Stimulated activated CD4-positive, alpha-beta T cell treated with anti-CD3 and anti-CD28 coated beads, TNF-alpha, amount 100 ng/mL, for 4 hours (primary cell): Measurements from ENCODE around the gene ADNP.

Source experiments
- DNase-seq, 3 experiments: peaks; one replicate each; pipeline ENCODE4 v3.0.0-alpha.2; 2020; ENCODE audit warnings: low read depth in 3 of 3

Gene ADNP

DNA sequence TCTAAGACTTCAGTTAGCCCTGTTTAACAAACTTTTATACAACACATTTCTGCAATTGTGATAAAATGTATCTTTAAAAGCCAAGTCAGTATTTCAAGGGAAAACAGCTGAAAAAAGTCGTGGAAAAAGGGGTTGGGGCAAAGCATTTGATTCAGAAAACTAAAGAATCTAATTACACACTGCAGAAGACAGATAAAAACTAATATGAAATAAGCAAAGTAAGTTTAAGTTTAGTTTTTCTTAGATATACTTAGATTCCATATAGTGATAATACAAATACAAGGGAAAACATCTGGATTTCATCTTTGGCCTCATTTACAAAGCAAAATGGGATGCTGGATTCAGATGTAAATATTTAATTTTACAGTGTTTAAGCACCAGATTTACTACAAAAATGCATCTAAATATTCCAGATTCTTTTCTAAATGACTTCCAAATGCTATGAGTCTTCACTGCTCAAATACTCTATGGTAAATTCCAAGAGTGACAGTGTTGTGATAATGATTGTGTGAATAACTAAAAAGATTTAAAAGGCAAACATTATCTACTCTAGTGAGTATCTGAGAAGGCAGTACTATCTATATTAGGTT is 1.5 kb upstream of the ADNP start:
- DNase-seq = no peak

DNA sequence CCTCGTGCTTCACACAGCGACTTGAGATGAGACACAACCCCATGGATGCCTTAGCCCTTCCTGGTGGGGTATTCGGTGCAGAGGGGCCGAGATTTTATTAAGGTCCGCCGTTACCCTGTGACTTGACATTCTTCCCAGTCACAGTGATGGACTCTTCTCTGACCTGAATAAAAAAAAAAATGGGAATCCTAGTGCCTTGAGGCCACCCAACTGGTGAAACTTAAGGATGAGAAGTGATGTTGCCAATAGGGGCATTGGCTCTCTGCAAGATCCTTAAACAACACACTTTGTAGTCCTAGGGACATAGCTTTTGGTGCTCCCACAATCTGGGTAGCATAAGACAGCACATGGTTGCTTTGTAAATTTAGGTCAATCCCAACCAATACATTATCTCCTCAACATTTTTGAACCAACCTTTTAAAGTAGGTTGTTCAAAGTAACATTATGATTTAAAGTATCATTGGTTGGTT is 814 bp upstream of the ADNP start:
- no peak for DNase-seq

DNA sequence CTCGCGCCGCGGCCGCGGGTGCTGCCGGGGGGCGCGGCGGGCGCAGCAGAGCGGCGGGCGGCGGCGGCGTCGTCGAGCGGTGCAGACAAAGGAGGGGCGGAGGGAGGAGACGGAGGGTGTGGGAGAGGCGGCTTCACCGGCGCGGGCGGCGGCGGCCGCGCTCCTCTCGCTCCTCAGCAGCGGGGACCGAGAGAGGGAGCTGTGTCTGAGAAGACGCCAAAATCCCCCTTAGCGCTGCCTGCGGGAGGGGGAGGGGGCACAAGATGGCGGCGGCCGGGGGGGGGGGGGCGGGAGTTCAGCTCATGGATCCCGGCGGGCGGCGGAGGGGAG is 296 bp downstream of the ADNP start:
- no peak for DNase-seq

DNA sequence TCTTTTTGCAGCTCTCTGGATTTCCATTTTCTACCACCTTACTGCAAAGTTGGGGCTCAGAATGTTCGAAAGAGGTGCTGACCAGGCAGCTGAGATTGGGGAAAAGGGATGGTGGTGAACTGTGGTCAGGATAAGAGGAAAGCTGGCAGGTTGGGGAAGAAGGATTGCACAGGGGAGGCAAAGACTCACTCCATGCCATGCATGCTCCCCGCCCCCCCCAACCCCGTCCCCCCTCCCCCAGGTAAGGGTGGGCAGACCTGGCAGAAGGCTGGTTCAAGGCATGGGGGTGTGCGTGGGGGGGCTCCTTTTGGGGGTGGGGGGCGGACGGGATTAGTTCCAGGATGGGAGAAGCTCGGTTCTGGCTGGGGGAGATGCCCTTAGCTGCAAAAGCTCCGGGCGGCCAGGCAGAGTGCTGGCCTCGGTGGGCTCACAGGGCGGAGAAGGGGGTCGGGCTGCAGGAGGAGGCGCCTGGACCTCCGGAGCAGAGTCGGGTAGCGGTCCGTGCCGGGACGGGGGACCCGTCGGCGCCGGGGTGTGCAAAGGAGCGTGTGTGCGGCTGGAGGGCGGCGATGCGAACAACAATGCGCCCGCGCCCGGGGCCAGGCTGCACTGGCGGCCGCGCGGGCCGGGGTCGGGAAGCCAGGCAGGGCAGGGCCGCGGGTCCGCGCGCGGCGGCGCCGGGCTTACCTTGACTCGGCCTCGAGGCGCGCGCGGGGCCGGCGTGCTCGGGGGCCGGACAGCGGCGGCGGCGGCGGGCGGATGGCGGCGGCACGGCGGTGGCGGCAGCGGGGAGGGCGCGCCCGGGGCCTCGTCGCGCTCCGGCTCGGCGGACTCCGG is 880 bp downstream of the ADNP start:
- peak in 2 of 3 experiments; percentile 7 to 26 for DNase-seq

DNA sequence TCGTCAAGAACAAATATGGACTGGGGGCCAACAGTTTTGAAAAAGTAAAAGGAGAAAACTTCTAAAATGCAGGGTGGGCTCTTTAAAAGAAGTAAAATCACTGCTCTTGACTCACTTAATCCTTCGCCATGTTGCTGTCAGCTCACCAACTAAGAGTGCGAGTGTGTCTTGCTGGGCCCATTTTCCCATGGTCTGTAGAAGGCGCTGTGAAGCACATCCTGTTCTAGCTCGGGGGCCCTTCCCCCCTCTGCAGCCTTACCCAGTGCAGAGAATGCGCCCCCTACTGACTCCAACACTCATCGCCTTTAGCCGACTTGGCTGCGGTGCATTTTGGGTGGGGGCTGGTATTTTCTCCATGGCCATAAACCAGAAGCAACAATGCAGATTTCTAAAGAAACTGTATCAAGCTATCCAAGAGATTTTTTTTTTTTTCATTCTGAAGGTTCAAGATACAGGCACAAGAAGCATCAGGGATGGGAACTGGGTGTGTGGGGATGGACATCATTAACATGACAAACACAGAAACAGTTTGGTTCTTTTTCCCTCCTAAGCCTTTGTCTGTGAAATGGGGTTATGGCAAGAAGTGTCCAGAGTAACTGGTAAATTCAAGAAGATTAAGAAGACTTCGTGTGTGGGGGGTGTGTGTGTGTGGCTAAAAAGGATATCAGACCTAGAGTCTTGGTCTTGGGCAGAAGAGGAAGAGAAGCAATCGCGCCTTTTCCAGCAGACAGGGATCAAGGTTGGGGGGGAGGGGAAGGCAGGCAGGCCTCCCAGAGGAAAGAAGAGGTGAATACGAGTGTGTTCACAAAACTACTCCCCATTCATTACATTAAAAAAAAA is 1.7 kb downstream of the ADNP start:
- DNase-seq = peak; percentile 68 to 87 (median 83)

DNA sequence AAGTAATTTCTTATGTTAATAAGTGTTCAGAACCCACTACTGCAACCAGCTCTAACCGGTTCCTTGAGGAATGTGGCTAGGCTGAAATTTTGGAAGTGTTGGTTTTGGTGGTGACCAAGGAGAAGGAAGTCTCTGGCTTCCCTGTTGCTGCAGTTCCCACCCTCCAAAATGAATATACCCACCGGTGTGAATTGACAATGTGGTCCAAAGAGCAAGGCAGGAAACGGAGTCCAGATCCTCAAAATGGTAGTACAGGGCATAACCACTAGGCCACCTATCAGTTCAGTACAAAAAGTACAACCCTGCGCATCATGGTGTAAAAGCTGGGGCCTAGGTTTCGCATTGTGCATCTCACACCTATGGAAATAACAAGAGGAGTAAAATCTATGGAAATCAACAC is 2.8 kb downstream of the ADNP start:
- no peak for DNase-seq

DNA sequence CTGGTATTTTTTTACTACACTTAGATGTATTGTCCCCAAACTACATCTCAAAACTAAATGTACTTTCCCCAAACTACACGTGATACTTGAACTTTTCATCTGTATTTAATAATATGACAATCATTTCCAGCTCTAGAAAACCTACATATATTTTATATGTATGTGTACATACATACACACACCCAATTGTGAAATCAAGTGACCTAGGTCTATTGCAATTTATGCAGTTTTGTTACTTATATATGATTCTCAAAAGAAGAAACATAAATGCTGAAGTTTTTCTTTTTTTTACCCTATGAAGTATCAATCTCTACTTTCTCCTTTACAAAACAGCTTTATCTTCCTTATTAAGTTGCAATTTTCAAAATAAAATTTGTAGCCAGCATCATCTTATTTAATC is 4.7 kb downstream of the ADNP start:
- DNase-seq = no peak

DNA sequence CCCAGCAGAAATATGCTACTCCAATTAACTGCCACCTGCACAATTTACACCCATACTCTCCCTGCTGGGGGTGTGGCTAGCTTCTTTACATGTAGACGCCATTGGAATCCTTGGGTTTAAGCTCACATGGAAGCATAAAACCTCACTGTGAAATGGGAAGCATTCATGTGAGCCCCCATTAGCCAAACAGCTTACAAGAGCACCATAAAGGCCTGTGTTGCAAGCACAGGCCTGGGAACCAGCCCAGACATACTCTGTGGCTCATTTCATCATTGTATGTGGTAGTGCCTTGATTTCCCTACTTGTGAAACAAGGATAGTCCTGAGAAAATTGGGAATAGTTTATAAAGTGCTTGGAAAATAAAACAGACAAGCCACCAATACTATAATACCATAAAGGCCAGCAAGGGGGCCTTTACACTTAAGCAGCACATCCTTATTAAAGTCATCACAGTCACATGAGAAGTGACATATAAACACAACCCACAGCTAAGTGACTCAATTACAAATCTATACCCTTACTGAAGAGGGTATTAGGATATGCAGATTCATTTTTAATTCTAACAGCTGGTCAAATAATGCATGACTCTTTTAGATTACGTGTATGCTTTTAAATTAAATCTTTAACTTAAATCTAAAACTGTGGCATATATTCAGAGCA is 6.8 kb downstream of the ADNP start:
- DNase-seq = no peak

DNA sequence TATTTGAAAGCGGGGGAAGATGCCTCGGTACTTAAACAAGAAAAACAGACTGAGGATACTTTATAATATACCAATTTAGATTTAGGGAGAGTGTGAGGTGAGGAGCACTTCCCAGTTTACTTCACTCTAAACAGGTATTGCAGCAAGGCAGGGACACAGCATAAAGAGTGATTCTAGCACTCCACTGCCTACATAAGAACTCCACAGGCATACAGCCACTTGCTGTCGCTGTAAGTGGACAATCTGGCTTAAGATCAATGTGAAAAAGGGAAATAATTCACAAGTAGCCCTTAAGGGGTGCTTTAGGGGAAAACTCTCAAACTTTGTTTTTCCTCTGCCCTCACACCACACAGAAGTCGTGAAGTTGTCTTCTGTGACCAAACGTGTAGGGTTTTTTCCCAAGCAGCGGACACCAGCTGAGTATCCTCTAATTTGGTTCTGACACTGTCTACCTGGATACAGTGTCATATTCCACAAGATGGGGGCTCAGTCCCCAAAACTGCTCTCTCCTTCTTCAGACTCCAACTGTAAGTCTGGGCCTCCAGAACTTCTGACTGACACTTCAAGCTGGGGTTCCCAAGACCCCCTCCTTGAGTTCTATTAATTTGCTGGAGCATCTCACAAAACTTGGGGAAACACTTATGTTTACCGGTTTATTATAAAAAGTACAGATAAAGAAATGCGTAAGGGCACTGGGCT is 9.3 kb downstream of the ADNP start:
- DNase-seq = no peak

DNA sequence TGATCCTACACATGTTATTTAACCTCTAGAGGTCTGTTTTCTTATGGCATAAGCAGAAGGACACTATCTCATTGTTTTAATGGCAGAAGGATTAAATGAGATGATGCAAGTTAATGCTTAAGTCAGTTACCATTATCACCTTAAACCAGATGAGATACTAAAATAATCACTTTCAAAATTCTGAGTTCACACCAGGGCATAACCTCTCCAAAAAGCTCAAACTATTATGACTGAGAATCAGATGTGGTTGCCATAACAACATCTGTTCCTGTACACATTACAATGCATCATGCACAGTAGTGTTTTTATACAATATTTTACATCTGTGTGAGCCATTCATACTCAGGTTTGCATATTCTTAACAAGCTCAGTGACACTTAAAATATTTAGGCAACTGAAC is 10.2 kb downstream of the ADNP start:
- no peak for DNase-seq

DNA sequence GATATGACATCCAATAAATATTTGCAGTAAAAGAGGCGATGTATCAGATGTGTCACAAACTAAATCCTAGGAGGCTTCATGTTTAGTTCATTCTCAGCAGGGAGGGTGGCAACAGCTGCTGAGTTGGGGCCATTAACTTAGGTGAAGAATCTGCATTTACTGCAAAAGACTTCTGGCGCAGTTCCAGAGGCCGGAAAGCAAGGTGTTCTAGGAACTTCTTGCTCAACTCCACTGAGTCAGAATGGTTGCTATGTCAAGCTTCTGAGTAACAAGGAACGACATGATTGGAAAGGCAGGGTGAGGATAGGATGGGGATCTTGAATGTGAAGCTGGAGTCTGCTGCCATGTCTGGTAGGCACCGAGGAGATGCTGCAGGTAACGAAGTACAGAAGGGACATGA is 11.7 kb downstream of the ADNP start:
- DNase-seq = no peak

DNA sequence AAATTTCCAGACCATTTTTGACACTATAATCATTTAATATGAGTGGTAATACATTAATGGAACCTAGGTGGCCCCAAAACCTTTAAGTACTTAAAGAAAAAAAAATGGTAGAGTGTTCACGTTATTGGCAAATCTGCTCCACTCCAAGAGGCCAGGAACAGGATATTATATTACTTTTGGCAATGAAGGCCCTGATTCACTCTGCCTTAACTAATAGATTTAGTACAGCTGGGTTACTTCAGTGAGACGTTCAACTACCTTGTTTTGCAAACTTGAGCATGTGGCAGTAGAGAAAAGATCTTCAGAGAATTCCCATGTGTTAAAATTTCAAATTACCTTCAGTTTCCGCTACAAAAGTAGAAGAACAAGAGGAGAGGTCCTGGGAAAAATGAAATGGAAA is 12.8 kb downstream of the ADNP start:
- DNase-seq = no peak

DNA sequence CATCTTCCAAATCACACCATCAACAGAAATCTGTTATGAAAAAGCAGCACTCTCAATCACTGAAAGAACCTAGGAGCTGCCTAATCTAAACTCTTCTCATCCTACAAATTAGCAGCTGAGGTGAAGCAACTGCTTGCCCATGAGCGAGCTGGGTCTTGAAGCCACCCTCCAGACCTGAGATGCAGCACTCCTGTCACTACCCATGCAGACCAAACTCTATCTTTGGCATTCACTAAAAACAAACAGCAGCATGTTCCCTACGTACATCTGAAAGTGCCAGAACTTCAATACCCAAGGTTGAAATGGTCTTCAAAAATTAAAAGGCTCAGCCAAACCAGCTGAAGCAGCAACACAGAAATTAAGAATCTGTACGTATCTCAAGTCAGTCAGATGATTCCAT is 14.3 kb downstream of the ADNP start:
- no peak for DNase-seq

DNA sequence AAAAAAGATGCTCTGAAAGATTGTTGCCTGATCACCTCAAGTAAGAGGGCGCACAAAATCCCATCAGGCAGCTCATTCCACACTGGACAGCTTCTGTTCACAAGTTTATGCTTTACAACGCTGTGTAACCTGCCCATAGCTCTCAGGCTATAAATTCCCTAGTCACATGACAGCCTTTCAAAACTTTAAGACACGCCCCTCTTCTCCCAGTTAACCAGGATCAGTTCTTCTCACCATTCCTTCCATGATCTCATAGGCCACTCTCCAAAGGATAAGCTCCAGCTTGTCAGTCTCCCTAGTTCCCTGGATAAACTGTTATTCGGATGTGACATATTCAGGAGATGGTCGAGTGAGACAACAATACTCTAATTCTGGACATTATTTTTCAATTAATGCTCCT is 15.0 kb downstream of the ADNP start:
- no peak for DNase-seq

DNA sequence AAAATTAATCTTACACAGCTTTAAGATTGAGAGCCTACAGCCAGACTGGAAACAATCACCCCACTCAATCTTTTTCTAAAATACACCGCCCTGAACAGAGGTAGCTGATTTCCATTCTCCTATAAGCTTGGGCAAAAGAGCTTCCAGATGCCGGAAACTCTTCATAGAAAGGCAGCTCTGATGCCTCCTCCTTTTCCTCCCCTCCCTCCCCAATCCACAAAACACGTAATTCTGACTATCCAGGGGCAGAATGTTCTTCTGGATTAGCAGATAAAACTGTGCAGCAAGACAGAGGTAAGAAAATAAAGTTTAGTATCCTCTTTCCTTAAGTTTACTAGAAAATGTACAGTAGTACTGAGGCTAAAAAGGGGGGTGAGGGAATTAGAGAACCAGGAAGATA is 15.8 kb downstream of the ADNP start:
- no peak for DNase-seq

DNA sequence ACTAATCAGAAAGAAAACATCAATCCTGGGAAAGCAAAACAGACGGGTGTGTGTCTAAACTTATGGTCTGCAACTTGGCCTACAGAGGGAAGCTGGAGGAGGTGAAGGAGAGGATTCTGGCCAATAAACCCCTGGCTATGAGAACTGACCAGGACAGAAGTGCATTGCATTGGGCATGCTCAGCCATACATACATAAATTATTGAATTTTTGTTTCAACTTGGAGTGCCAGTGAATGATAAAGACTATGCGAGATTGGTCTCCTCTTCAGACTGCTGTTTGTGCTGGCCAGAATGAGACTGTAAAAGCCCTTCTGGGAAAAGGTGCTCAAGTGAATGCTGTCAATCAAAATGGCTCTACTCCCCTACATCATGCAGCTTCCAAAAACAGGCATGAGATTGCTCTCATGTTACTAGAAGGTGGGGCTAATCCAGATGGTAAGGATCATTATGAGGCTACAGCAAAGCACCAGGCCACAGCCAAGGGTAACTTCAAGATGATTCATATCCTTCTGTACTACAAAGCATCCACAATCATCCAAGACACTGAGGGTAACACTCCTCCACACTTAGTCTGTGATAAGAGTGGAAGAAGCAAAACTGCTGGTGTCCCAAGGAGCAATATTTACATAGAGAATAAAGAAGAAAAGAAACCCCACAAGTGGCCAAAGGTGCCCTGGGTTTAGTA is 17.4 kb downstream of the ADNP start:
- DNase-seq = no peak

DNA sequence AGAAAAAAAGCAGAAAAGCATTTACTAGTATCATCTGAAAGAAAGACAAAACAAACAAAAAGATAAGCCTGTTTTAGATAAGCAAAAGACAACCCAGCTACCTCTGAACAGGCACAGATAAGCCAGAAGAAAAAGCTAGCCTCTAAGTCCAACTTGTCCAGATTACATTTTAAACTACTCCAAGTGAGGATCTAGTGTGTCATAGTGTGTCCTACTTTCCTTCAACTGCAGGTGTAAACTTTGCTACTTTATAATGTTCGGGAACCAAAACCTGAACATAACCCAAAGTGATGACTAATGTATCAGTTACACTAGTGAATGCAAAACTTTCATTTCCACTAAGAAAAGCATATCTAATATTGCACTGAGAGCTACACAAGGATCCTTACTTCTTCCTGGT is 19.5 kb downstream of the ADNP start:
- no peak for DNase-seq

DNA sequence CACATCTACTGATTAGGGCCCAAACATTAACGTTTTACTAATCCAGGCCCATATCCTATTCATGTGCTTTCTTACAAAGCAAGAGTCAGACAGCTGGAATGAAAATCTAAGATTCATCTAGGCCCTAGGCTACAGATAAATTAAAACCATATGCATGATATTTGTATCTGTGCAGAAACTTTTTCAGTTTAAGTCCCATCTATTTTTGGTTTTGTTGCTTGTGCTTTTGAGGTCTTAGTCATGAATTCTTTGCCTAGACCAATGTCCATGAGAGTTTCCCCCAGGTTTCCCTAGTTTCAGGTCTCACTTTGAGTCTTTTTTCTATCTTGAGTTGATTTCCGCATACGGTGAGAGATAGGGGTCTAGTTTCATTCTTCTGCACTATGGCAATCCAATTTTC is 20.2 kb downstream of the ADNP start:
- DNase-seq = no peak

DNA sequence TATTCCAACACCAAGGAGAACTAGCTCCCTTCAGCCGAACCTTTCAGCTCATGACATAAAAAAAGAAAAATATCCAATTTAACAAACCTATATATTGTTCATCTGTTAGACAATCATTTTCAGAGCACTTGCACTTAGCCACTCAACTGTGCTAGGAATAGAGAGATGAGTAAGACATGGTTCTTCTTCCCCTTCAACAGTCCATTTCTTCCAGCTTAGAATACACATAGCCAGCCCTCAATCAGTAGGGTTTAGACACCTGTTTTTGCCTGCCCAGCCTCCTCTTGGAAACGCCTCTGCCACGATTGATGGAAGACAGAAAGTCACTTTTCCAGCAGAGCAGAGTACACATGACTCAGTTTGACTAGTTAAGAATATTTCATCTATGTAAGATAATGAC is 21.8 kb downstream of the ADNP start:
- DNase-seq = no peak

DNA sequence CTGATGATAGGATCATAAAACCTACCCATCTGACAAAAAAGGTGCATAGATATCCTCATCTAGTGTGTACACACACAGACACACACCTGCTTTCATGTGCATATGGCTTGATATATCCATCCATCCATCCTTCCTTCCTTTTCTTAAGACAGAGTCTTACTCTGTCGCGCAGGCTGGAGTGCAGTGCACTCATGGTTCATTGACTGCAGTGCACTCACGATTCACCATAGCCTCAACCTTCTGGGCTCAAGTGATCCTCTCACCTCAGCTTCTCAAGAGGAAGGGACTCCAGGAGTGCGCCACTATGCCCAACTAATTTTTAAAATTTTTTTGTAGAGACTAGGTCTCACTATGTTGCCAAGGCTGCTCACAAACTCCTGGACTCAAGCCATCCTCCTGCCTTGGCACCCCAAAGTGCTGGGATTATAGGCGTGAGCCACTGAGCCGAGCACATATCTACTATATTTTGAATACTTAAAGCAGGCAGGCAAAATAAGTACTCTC is 27.1 kb downstream of the ADNP start:
- no peak for DNase-seq
